T-helper 1 cell treated with Interleukin-12 subunit alpha and Interleukin-12 subunit beta and Interleukin-4 antibody, amounts not matched to agents 30 μg/mL and 1 μg/mL, for 36 hours (primary cell): ENCODE measurements around the gene RHO.
"Not testable (repeated sequence)": the region's sequence is repeated elsewhere in the genome, so short reads cannot be mapped to it uniquely, and the experiment has no call there.

Source experiments
- H3K27ac Mint-ChIP-seq: one replicate; pipeline ENCODE4 v1.8.0; 2021; ENCODE audit warnings: mild to moderate bottlenecking, mixed read lengths
- H3K27me3 Mint-ChIP-seq: one replicate; pipeline ENCODE4 v1.8.0; 2021; ENCODE audit warnings: low read depth, mixed read lengths
- H3K36me3 Mint-ChIP-seq: one replicate; pipeline ENCODE4 v1.8.0; 2021; ENCODE audit warnings: low read depth, mixed read lengths
- H3K4me1 Mint-ChIP-seq: one replicate; pipeline ENCODE4 v1.8.0; 2021; ENCODE audit warnings: low read depth, mixed read lengths
- H3K4me3 Mint-ChIP-seq: one replicate; pipeline ENCODE4 v1.8.0; 2021; ENCODE audit warnings: mild to moderate bottlenecking, moderate library complexity, mixed read lengths
- H3K9me3 Mint-ChIP-seq: one replicate; pipeline ENCODE4 v1.8.0; 2021; ENCODE audit warnings: mixed read lengths

Gene RHO

GRCh38 chr3:129492691-129493090 is 35.7 kb upstream of the RHO start:
- H3K27ac Mint-ChIP-seq: no peak overlapping the region
- no peak overlapping the region for H3K4me3 Mint-ChIP-seq
- no peaks in the 10 kb centered on the region for H3K9me3 Mint-ChIP-seq
- H3K27me3 Mint-ChIP-seq: no peaks in the 10 kb centered on the region
- H3K4me1 Mint-ChIP-seq: no peaks in the 10 kb centered on the region
- H3K36me3 Mint-ChIP-seq: no peaks in the 10 kb centered on the region

GRCh38 chr3:129493206-129493605 is 35.2 kb upstream of the RHO start:
- Mint-ChIP-seq H3K4me3 (no peak overlapping the region), H3K36me3 (no peaks in the 10 kb centered on the region), H3K9me3 (no peaks in the 10 kb centered on the region), H3K4me1 (no peaks in the 10 kb centered on the region), H3K27ac (no peak overlapping the region), H3K27me3 (no peaks in the 10 kb centered on the region)

GRCh38 chr3:129494499-129494898 is 33.9 kb upstream of the RHO start:
- H3K4me3 Mint-ChIP-seq, H3K4me1 Mint-ChIP-seq, H3K27me3 Mint-ChIP-seq, H3K27ac Mint-ChIP-seq, H3K9me3 Mint-ChIP-seq, H3K36me3 Mint-ChIP-seq: not testable (repeated sequence)

GRCh38 chr3:129495006-129495639 is 33.3 kb upstream of the RHO start:
- not testable (repeated sequence) for H3K4me1 Mint-ChIP-seq, H3K4me3 Mint-ChIP-seq, H3K27ac Mint-ChIP-seq, H3K27me3 Mint-ChIP-seq, H3K36me3 Mint-ChIP-seq, H3K9me3 Mint-ChIP-seq

- H3K9me3 Mint-ChIP-seq, H3K36me3 Mint-ChIP-seq, H3K4me1 Mint-ChIP-seq, H3K4me3 Mint-ChIP-seq, H3K27ac Mint-ChIP-seq, H3K27me3 Mint-ChIP-seq: not testable (repeated sequence)
Measured at GRCh38 chr3:129497876-129498275, 30.6 kb upstream of the RHO start.

GRCh38 chr3:129498603-129499488 is 29.6 kb upstream of the RHO start:
- H3K9me3 Mint-ChIP-seq, H3K4me1 Mint-ChIP-seq, H3K27me3 Mint-ChIP-seq, H3K36me3 Mint-ChIP-seq, H3K4me3 Mint-ChIP-seq, H3K27ac Mint-ChIP-seq: not testable (repeated sequence)

GRCh38 chr3:129499604-129500333 is 28.7 kb upstream of the RHO start:
- H3K9me3 Mint-ChIP-seq, H3K4me3 Mint-ChIP-seq, H3K36me3 Mint-ChIP-seq, H3K4me1 Mint-ChIP-seq, H3K27me3 Mint-ChIP-seq, H3K27ac Mint-ChIP-seq: not testable (repeated sequence)

- Mint-ChIP-seq H3K27ac (no peak overlapping the region), H3K9me3 (no peaks in the 10 kb centered on the region), H3K4me3 (no peak overlapping the region), H3K36me3 (no peaks in the 10 kb centered on the region), H3K4me1 (no peaks in the 10 kb centered on the region), H3K27me3 (no peaks in the 10 kb centered on the region)
Measured at GRCh38 chr3:129500334-129500658, 28.1 kb upstream of the RHO start.

- no peaks in the 10 kb centered on the region for H3K4me1 Mint-ChIP-seq
- no peaks in the 10 kb centered on the region for H3K36me3 Mint-ChIP-seq
- H3K4me3 Mint-ChIP-seq: no peak overlapping the region
- H3K9me3 Mint-ChIP-seq: no peaks in the 10 kb centered on the region
- no peak overlapping the region for H3K27ac Mint-ChIP-seq
- H3K27me3 Mint-ChIP-seq: no peaks in the 10 kb centered on the region
Measured at GRCh38 chr3:129501630-129502029, 26.8 kb upstream of the RHO start.

GRCh38 chr3:129502641-129503408 is 25.6 kb upstream of the RHO start:
- H3K27me3 Mint-ChIP-seq: no peaks in the 10 kb centered on the region
- no peaks in the 10 kb centered on the region for H3K4me1 Mint-ChIP-seq
- H3K27ac Mint-ChIP-seq: no peak overlapping the region
- H3K4me3 Mint-ChIP-seq: no peak overlapping the region
- H3K9me3 Mint-ChIP-seq: no peaks in the 10 kb centered on the region
- H3K36me3 Mint-ChIP-seq: no peaks in the 10 kb centered on the region

GRCh38 chr3:129503471-129504291 is 24.8 kb upstream of the RHO start:
- Mint-ChIP-seq H3K4me3 (no peak overlapping the region), H3K9me3 (no peaks in the 10 kb centered on the region), H3K27ac (no peak overlapping the region), H3K4me1 (no peaks in the 10 kb centered on the region), H3K27me3 (no peaks in the 10 kb centered on the region), H3K36me3 (no peaks in the 10 kb centered on the region)

GRCh38 chr3:129504471-129505100 is 23.9 kb upstream of the RHO start:
- no peaks in the 10 kb centered on the region for H3K4me1 Mint-ChIP-seq
- no peaks in the 10 kb centered on the region for H3K36me3 Mint-ChIP-seq
- no peaks in the 10 kb centered on the region for H3K27me3 Mint-ChIP-seq
- no peak overlapping the region for H3K4me3 Mint-ChIP-seq
- H3K9me3 Mint-ChIP-seq: no peaks in the 10 kb centered on the region
- H3K27ac Mint-ChIP-seq: no peak overlapping the region

GRCh38 chr3:129505341-129505740 is 23.1 kb upstream of the RHO start:
- Mint-ChIP-seq H3K4me3 (no peak overlapping the region), H3K4me1 (no peaks in the 10 kb centered on the region), H3K27me3 (no peaks in the 10 kb centered on the region), H3K9me3 (no peaks in the 10 kb centered on the region), H3K27ac (no peak overlapping the region), H3K36me3 (no peaks in the 10 kb centered on the region)
